ENCODE measurements around the gene HIPK1. TPM values are rescaled to one million over a fixed set of nuclear protein-coding genes. Genes with fewer than 3 reads are reported as not detected.
A peak's percentile ranks its signal among the peaks of the same experiment; 100 is the strongest.

Gene HIPK1
- total and polyA plus RNA-seq, 9 donors, result 17.1 to 29.8 (median 27.4) TPM

GRCh38 chr1:113990530-113990929 is 61.4 kb downstream of the HIPK1 start:
- WGBS (ENCODE audit: insufficient coverage), result no CpG with 5 or more reads among the region's 2 CpGs
- Histone ChIP-seq H3K36me3 (ENCODE audit: control insufficient read depth, insufficient read depth, low read length) (no peaks in the 10 kb centered on the region), H3K4me1 (ENCODE audit: control insufficient read depth, insufficient read depth, low read length) (peaks cover 9% of the 10 kb centered on the region), H3K4me3 (ENCODE audit: low read length) (no peak overlapping the region), H3K9me3 (replicated peaks; ENCODE audit: control insufficient read depth, low read depth, low read length) (peaks cover 11% of the 10 kb centered on the region), H3K27ac (ENCODE audit: low read length) (peak overlapping the region; percentile 68), H3K27me3 (ENCODE audit: control insufficient read depth, insufficient read depth, low read length) (no peaks in the 10 kb centered on the region)
- no peak for DNase-seq

- peak; percentile 53 for DNase-seq
- Histone ChIP-seq H3K27ac (ENCODE audit: low read length) (peak overlapping the region; percentile 68), H3K4me3 (ENCODE audit: low read length) (no peak overlapping the region), H3K4me1 (ENCODE audit: control insufficient read depth, insufficient read depth, low read length) (peaks cover 9% of the 10 kb centered on the region), H3K27me3 (ENCODE audit: control insufficient read depth, insufficient read depth, low read length) (no peaks in the 10 kb centered on the region), H3K9me3 (replicated peaks; ENCODE audit: control insufficient read depth, low read depth, low read length) (peaks cover 14% of the 10 kb centered on the region), H3K36me3 (ENCODE audit: control insufficient read depth, insufficient read depth, low read length) (no peaks in the 10 kb centered on the region)
- WGBS (ENCODE audit: insufficient coverage), result no CpG with 5 or more reads among the region's 4 CpGs
Observed at GRCh38 chr1:113990961-113991360, 61.8 kb downstream of the HIPK1 start.

- Histone ChIP-seq H3K36me3 (ENCODE audit: control insufficient read depth, insufficient read depth, low read length) (no peaks in the 10 kb centered on the region), H3K4me1 (ENCODE audit: control insufficient read depth, insufficient read depth, low read length) (peaks cover 6% of the 10 kb centered on the region), H3K9me3 (replicated peaks; ENCODE audit: control insufficient read depth, low read depth, low read length) (peaks cover 16% of the 10 kb centered on the region), H3K27ac (ENCODE audit: low read length) (peak overlapping the region; percentile 45), H3K4me3 (ENCODE audit: low read length) (no peak overlapping the region), H3K27me3 (ENCODE audit: control insufficient read depth, insufficient read depth, low read length) (no peaks in the 10 kb centered on the region)
- WGBS (ENCODE audit: insufficient coverage), result no CpG with 5 or more reads among the region's 5 CpGs
- DNase-seq, result peak; percentile 35
Observed at GRCh38 chr1:113991467-113991997, 62.4 kb downstream of the HIPK1 start.

- H3K27me3 ChIP-seq (ENCODE audit: control insufficient read depth, insufficient read depth, low read length), result no peaks in the 10 kb centered on the region
- H3K36me3 ChIP-seq (ENCODE audit: control insufficient read depth, insufficient read depth, low read length), result no peaks in the 10 kb centered on the region
- peaks cover 16% of the 10 kb centered on the region for H3K9me3 ChIP-seq (replicated peaks; ENCODE audit: control insufficient read depth, low read depth, low read length)
- no peaks in the 10 kb centered on the region for H3K4me1 ChIP-seq (ENCODE audit: control insufficient read depth, insufficient read depth, low read length)
- no peak for DNase-seq
- H3K4me3 ChIP-seq (ENCODE audit: low read length), result no peak overlapping the region
- H3K27ac ChIP-seq (ENCODE audit: low read length), result no peak overlapping the region
- WGBS (ENCODE audit: insufficient coverage), result 83% methylated on average over 5 of the region's 5 CpGs
Observed at GRCh38 chr1:113993072-113993471, 63.9 kb downstream of the HIPK1 start.

- Histone ChIP-seq H3K27me3 (ENCODE audit: control insufficient read depth, insufficient read depth, low read length) (no peaks in the 10 kb centered on the region), H3K4me3 (ENCODE audit: low read length) (no peak overlapping the region)
Observed at GRCh38 chr1:113993766-113994165, 64.6 kb downstream of the HIPK1 start.

GRCh38 chr1:113995382-113995781 is 66.3 kb downstream of the HIPK1 start:
- H3K27me3 ChIP-seq (ENCODE audit: control insufficient read depth, insufficient read depth, low read length), result no peaks in the 10 kb centered on the region
- WGBS (ENCODE audit: insufficient coverage), result no CpG with 5 or more reads among the region's 2 CpGs
- H3K36me3 ChIP-seq (ENCODE audit: control insufficient read depth, insufficient read depth, low read length), result no peaks in the 10 kb centered on the region
- H3K4me1 ChIP-seq (ENCODE audit: control insufficient read depth, insufficient read depth, low read length), result peaks cover 7% of the 10 kb centered on the region
- H3K4me3 ChIP-seq (ENCODE audit: low read length), result no peak overlapping the region
- H3K27ac ChIP-seq (ENCODE audit: low read length), result no peak overlapping the region
- DNase-seq, result no peak
- peaks cover 16% of the 10 kb centered on the region for H3K9me3 ChIP-seq (replicated peaks; ENCODE audit: control insufficient read depth, low read depth, low read length)

More at GRCh38 chr1:113993766-113994165, 64.6 kb downstream of the HIPK1 start:
- H3K4me1 ChIP-seq (ENCODE audit: control insufficient read depth, insufficient read depth, low read length), result peaks cover 3% of the 10 kb centered on the region
- no peak overlapping the region for H3K27ac ChIP-seq (ENCODE audit: low read length)
- no peaks in the 10 kb centered on the region for H3K36me3 ChIP-seq (ENCODE audit: control insufficient read depth, insufficient read depth, low read length)
- no peak for DNase-seq
- peaks cover 16% of the 10 kb centered on the region for H3K9me3 ChIP-seq (replicated peaks; ENCODE audit: control insufficient read depth, low read depth, low read length)
- WGBS (ENCODE audit: insufficient coverage), result 85% methylated on average over 2 of the region's 2 CpGs

GRCh38 chr1:113998361-113998760 is 69.2 kb downstream of the HIPK1 start:
- Histone ChIP-seq H3K27me3 (ENCODE audit: control insufficient read depth, insufficient read depth, low read length) (no peaks in the 10 kb centered on the region), H3K9me3 (replicated peaks; ENCODE audit: control insufficient read depth, low read depth, low read length) (peaks cover 16% of the 10 kb centered on the region), H3K36me3 (ENCODE audit: control insufficient read depth, insufficient read depth, low read length) (no peaks in the 10 kb centered on the region), H3K4me1 (ENCODE audit: control insufficient read depth, insufficient read depth, low read length) (peaks cover 22% of the 10 kb centered on the region), H3K4me3 (ENCODE audit: low read length) (no peak overlapping the region), H3K27ac (ENCODE audit: low read length) (no peak overlapping the region)
- DNase-seq, result peak; percentile 77
- 0% methylated on average over 1 of the region's 4 CpGs for WGBS (ENCODE audit: insufficient coverage)

- H3K27ac ChIP-seq (ENCODE audit: low read length), result no peak overlapping the region
- H3K4me1 ChIP-seq (ENCODE audit: control insufficient read depth, insufficient read depth, low read length), result peaks cover 27% of the 10 kb centered on the region
- H3K9me3 ChIP-seq (replicated peaks; ENCODE audit: control insufficient read depth, low read depth, low read length), result peaks cover 13% of the 10 kb centered on the region
- H3K27me3 ChIP-seq (ENCODE audit: control insufficient read depth, insufficient read depth, low read length), result no peaks in the 10 kb centered on the region
- no CpG with 5 or more reads among the region's 2 CpGs for WGBS (ENCODE audit: insufficient coverage)
- H3K36me3 ChIP-seq (ENCODE audit: control insufficient read depth, insufficient read depth, low read length), result no peaks in the 10 kb centered on the region
- no peak overlapping the region for H3K4me3 ChIP-seq (ENCODE audit: low read length)
- DNase-seq, result no peak
Observed at GRCh38 chr1:113999233-113999632, 70.1 kb downstream of the HIPK1 start.

- no peaks in the 10 kb centered on the region for H3K36me3 ChIP-seq (ENCODE audit: control insufficient read depth, insufficient read depth, low read length)
- H3K27me3 ChIP-seq (ENCODE audit: control insufficient read depth, insufficient read depth, low read length), result no peaks in the 10 kb centered on the region
- peaks cover 27% of the 10 kb centered on the region for H3K4me1 ChIP-seq (ENCODE audit: control insufficient read depth, insufficient read depth, low read length)
- H3K4me3 ChIP-seq (ENCODE audit: low read length), result no peak overlapping the region
- peaks cover 12% of the 10 kb centered on the region for H3K9me3 ChIP-seq (replicated peaks; ENCODE audit: control insufficient read depth, low read depth, low read length)
- DNase-seq, result no peak
- H3K27ac ChIP-seq (ENCODE audit: low read length), result no peak overlapping the region
- no CpG with 5 or more reads among the region's 2 CpGs for WGBS (ENCODE audit: insufficient coverage)
Observed at GRCh38 chr1:113999799-114000198, 70.7 kb downstream of the HIPK1 start.

- Histone ChIP-seq H3K4me3 (ENCODE audit: low read length) (no peak overlapping the region), H3K36me3 (ENCODE audit: control insufficient read depth, insufficient read depth, low read length) (no peaks in the 10 kb centered on the region), H3K9me3 (replicated peaks; ENCODE audit: control insufficient read depth, low read depth, low read length) (peaks cover 6% of the 10 kb centered on the region), H3K27me3 (ENCODE audit: control insufficient read depth, insufficient read depth, low read length) (no peaks in the 10 kb centered on the region), H3K4me1 (ENCODE audit: control insufficient read depth, insufficient read depth, low read length) (peaks cover 27% of the 10 kb centered on the region), H3K27ac (ENCODE audit: low read length) (no peak overlapping the region)
- no peak for DNase-seq
Observed at GRCh38 chr1:114000406-114000805, 71.3 kb downstream of the HIPK1 start.
